Measurements from ENCODE around the gene ATP10B. TPM values are rescaled to one million over a fixed set of nuclear protein-coding genes. Genes with fewer than 3 reads are reported as not detected.

ATP10B gene
- total RNA-seq, 1 experiment from 2014 or later: not detected

GRCh38 chr5:160869989-160870521, 18.0 kb upstream of the ATP10B start:
- in situ Hi-C loops (cut with HindIII; ENCODE audit: low pct_unique_long_range_greater_than_20kb, low sequenced_read_pairs): no loop called here
- H3K9me3 ChIP-seq (ENCODE audit: control insufficient read depth, insufficient read depth, low read depth, low read length): no peaks in the 10 kb centered on the region
- no peak overlapping the region for H3K4me3 ChIP-seq (ENCODE audit: low read depth in 2 of 2, low read length in 2 of 2)
- H3K27ac ChIP-seq (ENCODE audit: low read length): no peak overlapping the region
- ATAC-seq (no peak), DNase-seq (ENCODE audit: low read depth, low spot score) (no peak)
- POLR2A ChIA-PET: no interaction called here
- no TSS peak for BruUV-seq (replicated peaks)
- TF ChIP-seq POLR2AphosphoS5 (IDR thresholded peaks at IDR 0.05; ENCODE audit: low read depth, low read length): no peak
- no peaks in the 10 kb centered on the region for H3K36me3 ChIP-seq (ENCODE audit: control insufficient read depth, insufficient read depth, low read length)
- intact Hi-C loops (cut with micrococcal nuclease; ENCODE audit: unreplicated experiment): no loop called here
- H3K27me3 ChIP-seq (ENCODE audit: control insufficient read depth, insufficient read depth, low read length): no peaks in the 10 kb centered on the region
- no peaks in the 10 kb centered on the region for H3K4me1 ChIP-seq (ENCODE audit: control insufficient read depth, insufficient read depth, low read length)
- CTCF ChIA-PET: no interaction called here

GRCh38 chr5:160867976-160868375, 16.0 kb upstream of the ATP10B start:
- ATAC-seq: no peak
- BruUV-seq (replicated peaks): no TSS peak

More at GRCh38 chr5:160867976-160868375, 16.0 kb upstream of the ATP10B start:
- H3K36me3 ChIP-seq (ENCODE audit: control insufficient read depth, insufficient read depth, low read length): no peaks in the 10 kb centered on the region
- no peaks in the 10 kb centered on the region for H3K9me3 ChIP-seq (ENCODE audit: control insufficient read depth, insufficient read depth, low read depth, low read length)
- TF ChIP-seq POLR2AphosphoS5 (IDR thresholded peaks at IDR 0.05; ENCODE audit: low read depth, low read length) (no peak), TCF7L2 (IDR thresholded peaks at IDR 0.05; ENCODE audit: low read depth, low read length) (no peak), REST (IDR thresholded peaks at IDR 0.05; ENCODE audit: insufficient read depth in 1 of 2, low read depth in 2 of 2, low read length in 1 of 2) (no peak), SIN3A (IDR thresholded peaks at IDR 0.05; ENCODE audit: borderline replicate concordance, insufficient read depth, low read depth, low read length) (no peak), CTCF (IDR thresholded peaks at IDR 0.05) (no peak)
- H3K27ac ChIP-seq (ENCODE audit: low read length): no peak overlapping the region
- intact Hi-C loops (cut with micrococcal nuclease; ENCODE audit: unreplicated experiment) (no loop called here), in situ Hi-C loops (cut with HindIII; ENCODE audit: low pct_unique_long_range_greater_than_20kb, low sequenced_read_pairs) (no loop called here)
- H3K4me3 ChIP-seq (ENCODE audit: low read depth in 2 of 2, low read length in 2 of 2): no peak overlapping the region
- ChIA-PET CTCF (no interaction called here), POLR2A (no interaction called here)
- H3K27me3 ChIP-seq (ENCODE audit: control insufficient read depth, insufficient read depth, low read length): no peaks in the 10 kb centered on the region
- DNase-seq (ENCODE audit: low read depth, low spot score): no peak
- H3K4me1 ChIP-seq (ENCODE audit: control insufficient read depth, insufficient read depth, low read length): no peaks in the 10 kb centered on the region
